Activated CD4-positive, alpha-beta T cell treated with anti-CD3 and anti-CD28 coated beads, Interleukin-2, amount 50 U/mL, for 4 hours (primary cell): ENCODE measurements around the gene DAPK2.

Experiments used
- DNase-seq, 2 experiments: peaks; one replicate each; pipeline ENCODE4 v3.0.0-alpha.2; 2020

DAPK2 gene

GRCh38 chr15:63857461-63857856, 188.8 kb downstream of the DAPK2 start:
- no peak for DNase-seq
